Activated naive CD4-positive, alpha-beta T cell treated with Interleukin-2 at 50 U/mL for 16 hours (primary cell): ENCODE data around the gene BAG1.

Source experiments
- DNase-seq: peaks from one replicate; pipeline ENCODE4 v3.0.0-alpha.2; 2020

The BAG1 gene

GRCh38 chr9:33241298-33241697 lies 23.2 kb downstream of the BAG1 start:
- no peak for DNase-seq

DNA sequence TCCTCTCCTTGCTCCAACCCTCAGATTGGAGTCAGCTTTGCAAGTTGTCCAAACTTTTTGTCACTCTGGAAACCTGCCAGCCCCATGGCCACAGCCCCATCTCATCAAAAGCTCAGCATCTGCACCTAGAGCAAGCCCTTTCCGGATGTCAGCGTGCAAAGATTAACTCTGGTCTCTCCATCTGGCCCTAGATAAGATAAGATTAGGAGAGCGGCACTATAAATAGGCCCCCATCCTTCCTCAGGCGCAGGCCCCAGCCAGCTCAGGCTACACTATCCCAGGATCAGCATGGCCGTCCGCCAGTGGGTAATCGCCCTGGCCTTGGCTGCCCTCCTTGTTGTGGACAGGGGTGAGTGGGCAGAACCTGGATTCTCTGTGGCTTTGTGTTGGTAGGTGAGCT lies 24.6 kb downstream of the BAG1 start, which contains the start of gene SPINK4:
TSS of gene SPINK4 (plus strand) at position 247 of the 400 bp plus-strand sequence. CDS start at position 289, 42 bp downstream.
- no peak for DNase-seq

DNA sequence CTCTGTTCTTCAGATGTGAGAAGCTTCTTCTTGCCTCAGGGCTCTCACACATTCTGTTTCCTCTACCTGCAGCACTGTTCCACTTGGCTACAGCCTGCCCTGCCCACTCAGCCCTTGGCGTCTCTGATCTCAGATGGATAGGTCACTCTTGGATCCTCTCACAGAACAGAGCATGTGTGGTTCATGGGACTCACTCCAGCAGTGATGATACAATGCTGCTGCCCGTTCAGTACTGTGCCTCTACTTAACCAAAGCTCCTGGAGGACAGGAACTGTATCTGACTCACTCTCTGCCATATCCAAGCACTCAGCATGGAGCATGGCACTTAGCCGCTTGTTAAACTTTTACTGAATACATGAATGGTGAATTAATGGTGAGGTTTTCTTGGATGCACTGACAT lies 27.9 kb downstream of the BAG1 start:
- DNase-seq: no peak

DNA sequence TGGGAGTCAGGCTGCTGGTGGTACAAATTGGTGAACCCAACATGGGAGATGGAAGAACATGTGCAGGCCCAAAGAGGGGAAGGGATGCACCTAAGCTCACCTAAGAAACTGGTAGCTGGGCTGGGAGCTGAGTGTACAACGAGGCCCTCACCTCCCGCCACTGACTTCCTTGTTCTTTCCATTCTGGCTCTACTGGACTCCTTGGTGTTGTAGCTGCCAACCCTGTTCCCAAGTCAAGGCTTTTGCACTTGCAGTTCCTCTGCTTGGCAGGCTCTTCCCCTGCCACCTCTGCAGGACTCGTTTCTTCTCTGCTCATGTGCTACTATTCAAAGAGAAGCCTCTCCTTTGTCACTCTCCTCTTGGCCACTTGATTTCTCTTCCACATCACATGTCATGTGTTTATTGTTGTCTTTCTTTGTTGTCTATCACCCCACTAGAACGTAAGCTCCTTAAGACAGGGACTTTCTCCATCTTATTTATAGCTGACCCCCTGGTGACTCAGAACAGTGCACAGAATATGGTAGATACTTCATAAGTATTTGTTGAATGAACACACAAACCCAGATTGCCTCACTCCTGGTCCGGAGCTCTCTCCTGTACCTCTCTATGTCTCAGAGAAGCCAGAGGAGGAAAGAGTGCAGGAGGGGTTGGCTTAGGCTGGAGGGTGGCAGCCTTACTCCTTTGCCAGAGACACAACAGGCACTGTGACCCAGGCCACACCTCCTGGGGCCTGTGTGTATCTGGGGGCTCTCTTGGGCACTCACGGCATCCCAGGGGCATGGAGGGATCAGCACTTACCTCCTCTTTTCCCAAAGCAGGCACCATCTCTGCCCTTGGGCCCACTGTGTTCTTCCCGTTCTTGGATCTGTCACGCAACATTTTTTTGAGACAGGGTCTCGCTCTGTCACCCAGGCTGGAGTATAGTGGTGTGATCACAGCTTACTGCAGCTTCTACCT lies 29.7 kb downstream of the BAG1 start:
- DNase-seq: no peak

- no peak for DNase-seq
Observed at GRCh38 chr9:33233626-33234342, 30.7 kb downstream of the BAG1 start.

GRCh38 chr9:33232815-33233214 lies 31.7 kb downstream of the BAG1 start:
- DNase-seq: no peak

- DNase-seq: no peak
Observed at GRCh38 chr9:33231623-33231942, 32.9 kb downstream of the BAG1 start.

DNA sequence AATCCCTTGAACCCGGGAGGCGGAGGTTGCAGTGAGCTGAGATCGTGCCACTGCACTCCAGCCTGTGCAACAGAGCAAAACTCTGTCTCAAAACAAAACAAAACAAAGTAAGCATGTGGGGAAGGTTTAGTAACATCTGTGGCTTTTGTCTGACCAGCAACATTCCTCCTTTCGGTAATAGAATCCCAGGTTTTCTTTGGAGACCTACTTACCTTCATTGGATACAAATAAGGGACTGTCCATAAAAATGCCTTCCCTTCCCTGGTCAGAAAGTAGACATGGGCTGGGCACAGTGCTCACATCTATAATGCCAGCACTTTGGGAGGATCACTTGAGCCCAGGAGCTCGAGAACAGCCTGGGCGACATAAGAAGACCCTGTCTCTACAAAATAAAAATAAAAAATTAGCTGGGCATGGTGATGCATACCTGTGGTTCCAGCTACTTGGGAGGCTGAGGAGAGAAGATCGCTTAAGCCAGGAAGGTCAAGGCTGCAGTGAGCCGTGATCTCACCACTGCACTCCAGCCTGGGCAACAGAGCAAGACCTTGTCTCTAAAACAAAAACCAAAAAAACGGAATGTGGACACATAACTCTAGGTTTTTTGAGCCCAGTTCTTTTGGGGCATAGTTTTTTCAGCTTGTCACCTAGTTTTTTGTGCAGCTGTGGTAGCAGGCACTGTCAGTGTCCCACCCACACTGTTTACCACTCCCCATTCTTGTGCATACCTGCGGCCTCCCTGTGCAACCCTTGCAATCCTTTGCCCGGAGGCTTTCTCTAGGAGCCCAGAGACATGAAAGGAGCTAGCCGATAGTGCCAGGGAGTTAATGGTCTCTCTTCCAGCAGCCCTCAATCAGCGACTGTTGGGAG lies 33.5 kb downstream of the BAG1 start:
- no peak for DNase-seq

GRCh38 chr9:33229359-33230114 lies 35.0 kb downstream of the BAG1 start:
- DNase-seq: no peak

- no peak for DNase-seq
Observed at GRCh38 chr9:33228606-33229005, 35.9 kb downstream of the BAG1 start.

DNA sequence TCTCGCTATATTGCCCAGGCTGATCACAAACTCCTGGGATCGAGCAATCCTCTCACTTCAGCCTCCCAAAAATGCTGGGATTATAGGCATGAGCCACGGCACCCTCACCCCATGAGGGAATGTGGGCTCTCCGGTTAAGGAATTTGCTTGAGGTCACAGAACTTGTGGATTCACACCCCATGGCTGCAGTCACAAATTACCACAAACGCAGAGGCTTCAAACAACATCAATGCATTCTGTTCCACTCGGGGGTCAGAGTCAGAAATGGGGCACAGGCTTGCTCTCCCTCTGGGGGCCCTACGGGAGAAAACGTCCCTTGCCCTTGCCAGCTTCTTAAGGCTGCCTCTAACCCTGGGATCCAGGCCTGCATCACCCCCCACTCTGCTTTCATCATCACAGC lies 36.8 kb downstream of the BAG1 start:
- DNase-seq: no peak

DNA sequence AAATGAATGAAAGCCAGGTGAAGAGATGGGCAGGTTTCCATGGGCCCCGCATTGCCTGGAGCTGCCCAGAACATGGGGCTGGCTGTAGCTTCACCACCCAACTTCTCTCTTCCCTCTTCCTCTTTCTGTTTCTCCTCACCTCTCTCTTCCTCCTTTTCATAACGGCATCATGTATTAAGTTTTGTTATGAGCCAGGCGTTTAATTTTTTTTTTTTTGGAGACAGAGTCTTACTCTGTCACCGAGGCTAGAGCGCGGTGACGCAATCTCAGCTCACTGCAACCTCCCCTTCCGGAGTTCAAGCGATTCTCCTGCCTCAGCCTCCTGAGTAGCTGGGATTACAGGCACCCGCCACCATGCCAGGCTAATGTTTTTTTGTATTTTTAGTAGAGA lies 37.5 kb downstream of the BAG1 start:
- no peak for DNase-seq

- peak; percentile 72 for DNase-seq
Observed at GRCh38 chr9:33225319-33226147, 39.0 kb downstream of the BAG1 start.

GRCh38 chr9:33223696-33224095 lies 40.8 kb downstream of the BAG1 start:
- DNase-seq: no peak

- DNase-seq: no peak
Observed at GRCh38 chr9:33222031-33222430, 42.5 kb downstream of the BAG1 start.

GRCh38 chr9:33221568-33221884 lies 43.0 kb downstream of the BAG1 start:
- no peak for DNase-seq

DNA sequence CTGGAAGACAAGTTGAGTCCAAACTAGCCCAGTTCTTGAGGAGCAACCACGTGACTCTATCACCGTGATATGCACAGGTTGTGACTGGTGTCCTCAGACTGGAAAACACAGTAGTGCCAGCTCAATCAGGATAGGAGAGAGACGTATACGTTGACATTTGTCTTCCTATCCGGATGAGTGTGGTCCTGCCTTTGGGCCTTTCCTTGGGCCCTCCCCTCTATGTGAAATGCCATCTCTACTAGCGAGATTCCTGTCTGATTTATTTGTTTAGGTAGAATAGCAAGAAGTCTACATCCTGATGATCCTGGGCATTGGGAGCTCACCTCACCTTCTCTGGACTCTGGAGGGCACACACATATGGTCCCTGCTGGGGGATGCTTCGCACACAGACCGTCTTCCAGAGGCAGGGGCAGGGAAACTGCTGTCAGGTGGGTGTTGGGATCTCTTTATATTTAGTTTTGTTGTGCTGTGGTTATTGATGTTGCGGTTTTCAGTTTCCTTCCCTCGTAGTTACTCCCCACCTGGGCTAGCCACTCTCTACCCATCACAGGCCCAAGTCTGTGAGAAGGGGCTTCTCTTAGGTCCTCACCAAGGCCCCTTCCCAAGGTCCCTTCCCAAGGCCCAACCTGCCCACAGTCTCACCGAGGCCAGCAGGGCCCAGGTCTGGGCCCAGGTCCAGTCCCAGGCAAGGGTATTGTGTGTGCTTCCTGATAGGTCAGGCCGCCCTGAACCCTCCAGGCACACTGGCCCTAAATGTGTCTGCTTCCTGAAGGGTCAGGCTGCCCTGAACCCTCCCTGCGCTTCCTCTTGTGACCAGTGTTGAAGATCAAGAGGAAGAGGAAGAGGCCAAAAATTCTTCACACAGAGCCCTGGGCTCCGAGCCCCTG lies 43.6 kb downstream of the BAG1 start:
- no peak for DNase-seq

DNA sequence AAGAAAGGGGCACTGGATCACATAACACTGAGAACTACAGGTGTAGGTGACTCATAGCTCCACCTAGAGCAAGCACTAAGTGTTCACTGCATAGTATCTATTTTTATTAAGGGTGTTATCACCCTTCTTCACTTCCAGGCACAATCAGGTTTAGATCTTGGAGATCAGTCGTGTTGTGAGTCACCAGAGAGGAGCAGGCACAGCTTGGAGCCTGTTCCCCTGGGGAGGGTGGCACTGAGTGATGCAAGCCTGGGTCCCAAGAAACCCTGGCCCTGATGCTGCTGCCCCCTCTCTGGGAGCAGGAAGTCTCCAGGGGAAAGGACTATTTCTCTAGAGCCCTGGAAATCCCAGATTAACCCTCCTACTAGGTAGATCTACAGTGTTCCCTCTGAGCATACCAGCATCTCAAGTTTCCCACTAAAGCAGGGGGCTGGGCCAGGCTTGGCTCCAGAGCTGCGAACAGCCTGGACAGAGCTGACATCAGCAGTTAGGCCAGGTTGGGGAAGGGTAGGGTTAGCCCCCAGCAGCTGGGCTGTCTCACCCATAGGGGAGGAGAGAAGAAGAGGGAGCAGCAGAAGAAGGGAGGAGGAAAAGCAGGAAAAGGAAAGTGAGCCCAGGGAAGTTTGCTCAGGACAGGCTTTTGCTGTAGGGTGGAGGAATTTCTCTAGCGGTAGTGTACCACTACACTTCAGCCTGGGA lies 52.7 kb downstream of the BAG1 start:
- DNase-seq: no peak

GRCh38 chr9:33210006-33210715 lies 54.3 kb downstream of the BAG1 start:
- DNase-seq: no peak
